Forelimb muscle (tissue), 1 donor: ENCODE results near the gene CHD9. TPM values are rescaled to one million over a fixed set of nuclear protein-coding genes. Genes with fewer than 3 reads are reported as not detected.

Experiments
- DNase-seq: peaks from one replicate; pipeline ENCODE4 v3.0.0-alpha.2; 2013; ENCODE audit warnings: low read depth
- polyA plus RNA-seq: library from polyadenylated mRNA; unstranded; fragments of 120-200 nt; gene quantifications from one replicate; pipeline ENCODE4 v1.2.1, GENCODE V29; 2013; ENCODE audit not compliant: insufficient read length

Gene CHD9
- polyA plus RNA-seq, 1 donor = 45.5 TPM

GRCh38 chr16:53187775-53188174 lies 133.0 kb downstream of the CHD9 start:
- no peak for DNase-seq

GRCh38 chr16:53191413-53191812 lies 136.6 kb downstream of the CHD9 start:
- no peak for DNase-seq

- no peak for DNase-seq
Observed at GRCh38 chr16:53198933-53199332, 144.1 kb downstream of the CHD9 start.

- no peak for DNase-seq
Observed at GRCh38 chr16:53201900-53202299, 147.1 kb downstream of the CHD9 start.

GRCh38 chr16:53202398-53202797 lies 147.6 kb downstream of the CHD9 start:
- no peak for DNase-seq

- peak; percentile 80 for DNase-seq
Observed at GRCh38 chr16:53207810-53208752, 153.3 kb downstream of the CHD9 start.

- no peak for DNase-seq
Observed at GRCh38 chr16:53209429-53209828, 154.6 kb downstream of the CHD9 start.

GRCh38 chr16:53209877-53210276 lies 155.1 kb downstream of the CHD9 start:
- no peak for DNase-seq

GRCh38 chr16:53211253-53211652 lies 156.5 kb downstream of the CHD9 start:
- no peak for DNase-seq

- DNase-seq = no peak
Observed at GRCh38 chr16:53212893-53213223, 158.1 kb downstream of the CHD9 start.

GRCh38 chr16:53213542-53213941 lies 158.8 kb downstream of the CHD9 start:
- no peak for DNase-seq

- no peak for DNase-seq
Observed at GRCh38 chr16:53216798-53217197, 162.0 kb downstream of the CHD9 start.

- DNase-seq = peak; percentile 57
Observed at GRCh38 chr16:53219371-53219770, 164.6 kb downstream of the CHD9 start.

GRCh38 chr16:53219795-53220454 lies 165.1 kb downstream of the CHD9 start:
- no peak for DNase-seq

- no peak for DNase-seq
Observed at GRCh38 chr16:53220585-53220984, 165.8 kb downstream of the CHD9 start.

GRCh38 chr16:53224951-53225533 lies 170.3 kb downstream of the CHD9 start:
- no peak for DNase-seq

- DNase-seq = no peak
Observed at GRCh38 chr16:53232826-53233529, 178.2 kb downstream of the CHD9 start.

- DNase-seq = no peak
Observed at GRCh38 chr16:53234836-53235235, 180.0 kb downstream of the CHD9 start.

- DNase-seq = no peak
Observed at GRCh38 chr16:53235851-53236250, 181.1 kb downstream of the CHD9 start.

- no peak for DNase-seq
Observed at GRCh38 chr16:53249331-53249730, 194.5 kb downstream of the CHD9 start.

- DNase-seq = no peak
Observed at GRCh38 chr16:53257001-53257400, 202.2 kb downstream of the CHD9 start.

- no peak for DNase-seq
Observed at GRCh38 chr16:53258809-53259208, 204.0 kb downstream of the CHD9 start.
